Stimulated activated CD4-positive, alpha-beta T cell treated with anti-CD3 and anti-CD28 coated beads, Interleukin-1b, Interleukin-23, amount 100 ng/mL, for 4 hours (primary cell): ENCODE measurements around the gene ICAM4.
A peak's percentile ranks its signal among the peaks of the same experiment; 100 is the strongest.
"Not testable (repeated sequence)": the region's sequence is repeated elsewhere in the genome, so short reads cannot be mapped to it uniquely, and the experiment has no call there.

ENCODE experiments used
- DNase-seq, 2 donors: peaks; one replicate each; pipeline ENCODE4 v3.0.0-alpha.2; 2020; ENCODE audit warnings: low read depth in 2 of 2

Gene ICAM4, protein sequence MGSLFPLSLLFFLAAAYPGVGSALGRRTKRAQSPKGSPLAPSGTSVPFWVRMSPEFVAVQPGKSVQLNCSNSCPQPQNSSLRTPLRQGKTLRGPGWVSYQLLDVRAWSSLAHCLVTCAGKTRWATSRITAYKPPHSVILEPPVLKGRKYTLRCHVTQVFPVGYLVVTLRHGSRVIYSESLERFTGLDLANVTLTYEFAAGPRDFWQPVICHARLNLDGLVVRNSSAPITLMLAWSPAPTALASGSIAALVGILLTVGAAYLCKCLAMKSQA

DNA sequence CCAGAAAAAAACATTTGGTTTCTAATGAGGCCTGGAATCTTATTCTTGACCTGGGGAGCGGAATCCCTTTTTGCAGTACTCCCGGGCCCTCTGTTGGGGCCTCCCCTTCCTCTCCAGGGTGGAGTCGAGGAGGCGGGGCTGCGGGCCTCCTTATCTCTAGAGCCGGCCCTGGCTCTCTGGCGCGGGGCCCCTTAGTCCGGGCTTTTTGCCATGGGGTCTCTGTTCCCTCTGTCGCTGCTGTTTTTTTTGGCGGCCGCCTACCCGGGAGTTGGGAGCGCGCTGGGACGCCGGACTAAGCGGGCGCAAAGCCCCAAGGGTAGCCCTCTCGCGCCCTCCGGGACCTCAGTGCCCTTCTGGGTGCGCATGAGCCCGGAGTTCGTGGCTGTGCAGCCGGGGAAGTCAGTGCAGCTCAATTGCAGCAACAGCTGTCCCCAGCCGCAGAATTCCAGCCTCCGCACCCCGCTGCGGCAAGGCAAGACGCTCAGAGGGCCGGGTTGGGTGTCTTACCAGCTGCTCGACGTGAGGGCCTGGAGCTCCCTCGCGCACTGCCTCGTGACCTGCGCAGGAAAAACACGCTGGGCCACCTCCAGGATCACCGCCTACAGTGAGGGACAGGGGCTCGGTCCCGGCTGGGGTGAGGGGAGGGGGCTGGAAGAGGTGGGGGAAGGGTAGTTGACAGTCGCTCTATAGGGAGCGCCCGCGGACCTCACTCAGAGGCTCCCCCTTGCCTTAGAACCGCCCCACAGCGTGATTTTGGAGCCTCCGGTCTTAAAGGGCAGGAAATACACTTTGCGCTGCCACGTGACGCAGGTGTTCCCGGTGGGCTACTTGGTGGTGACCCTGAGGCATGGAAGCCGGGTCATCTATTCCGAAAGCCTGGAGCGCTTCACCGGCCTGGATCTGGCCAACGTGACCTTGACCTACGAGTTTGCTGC lies at the start of gene ICAM4:
Gene ICAM4 (plus strand): TSS at position 153 of the 935 bp plus-strand sequence. CDS start 58 bp downstream, at position 211.
- DNase-seq = peak in 1 of 2 donors; percentile 37

DNA sequence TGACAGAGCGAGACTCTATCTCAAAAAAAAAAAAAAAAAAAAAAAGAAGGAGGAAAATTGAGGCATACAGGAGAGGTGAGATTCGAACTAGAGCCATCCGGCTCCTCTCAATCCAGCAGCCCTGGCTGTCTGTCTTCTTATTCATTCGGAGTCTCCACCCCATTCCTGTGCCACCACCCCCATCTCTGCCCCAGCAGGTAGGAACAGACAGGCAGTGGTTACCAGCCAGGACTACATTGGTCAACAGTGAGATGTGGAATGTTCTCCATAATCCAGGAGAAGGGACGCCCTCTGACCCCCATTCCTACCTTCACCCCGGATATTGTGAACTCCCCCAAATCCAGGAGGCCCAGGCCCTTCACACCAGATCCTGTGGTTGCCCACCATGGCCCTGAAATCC lies 49.1 kb upstream of the ICAM4 start:
- no peak for DNase-seq

DNA sequence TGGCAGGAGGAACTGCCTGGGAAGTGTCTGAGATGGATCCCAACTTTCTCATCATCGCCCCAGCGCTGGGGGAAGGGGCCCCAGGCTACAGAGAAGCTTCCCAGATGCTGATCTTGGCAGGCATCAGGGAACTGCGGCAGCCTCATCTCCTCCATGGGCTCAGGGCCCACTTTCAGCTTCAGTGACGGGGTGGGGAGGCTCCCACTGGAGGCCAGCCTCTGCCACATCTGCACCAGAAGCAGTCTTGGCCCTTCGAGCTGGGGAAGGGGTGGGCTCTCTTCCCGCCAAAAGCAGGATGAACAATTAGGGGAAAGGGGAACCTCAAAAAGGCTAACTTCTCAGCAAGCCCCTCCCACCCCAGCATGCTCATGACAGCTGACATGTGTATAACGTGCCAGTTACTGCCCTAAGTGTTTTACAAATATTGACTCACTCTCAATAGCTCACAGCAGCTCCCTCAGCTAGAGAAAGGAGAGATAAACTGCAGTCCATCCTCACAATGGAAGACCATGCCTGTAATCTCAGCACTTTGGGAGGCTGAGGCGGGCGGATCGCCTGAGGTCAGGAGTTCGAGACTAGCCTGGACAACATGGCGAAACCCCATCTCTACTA lies 48.5 kb upstream of the ICAM4 start:
- no peak for DNase-seq

DNA sequence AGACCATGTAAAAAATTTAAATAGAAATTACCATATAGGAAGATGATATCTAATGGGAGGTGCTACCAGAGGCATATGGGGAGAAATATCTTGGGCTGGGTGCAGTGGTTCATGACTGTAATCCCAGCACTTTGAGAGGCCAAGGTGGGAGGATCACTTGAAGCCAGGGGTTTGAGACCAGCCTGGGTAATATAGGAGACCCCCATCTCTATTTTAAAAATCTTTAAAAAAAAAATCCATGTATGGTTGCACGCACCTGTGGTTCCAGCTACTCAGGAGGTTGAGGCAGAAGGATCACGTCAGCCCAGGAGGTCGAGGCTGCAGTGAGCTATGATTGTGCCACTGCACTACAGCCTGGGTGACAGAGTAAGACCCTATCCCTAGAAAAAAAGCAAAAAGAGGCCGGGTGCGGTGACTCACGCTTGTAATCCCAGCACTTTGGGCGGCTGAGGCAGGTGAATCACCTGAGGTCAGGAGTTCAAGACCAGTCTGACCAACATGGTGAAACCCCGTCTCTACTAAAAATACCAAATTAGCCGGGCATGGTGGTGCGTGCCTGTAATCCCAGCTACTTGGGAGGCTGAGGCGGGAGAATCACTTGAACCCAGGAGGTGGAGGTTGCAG lies 44.8 kb upstream of the ICAM4 start:
- not testable (repeated sequence) for DNase-seq

DNA sequence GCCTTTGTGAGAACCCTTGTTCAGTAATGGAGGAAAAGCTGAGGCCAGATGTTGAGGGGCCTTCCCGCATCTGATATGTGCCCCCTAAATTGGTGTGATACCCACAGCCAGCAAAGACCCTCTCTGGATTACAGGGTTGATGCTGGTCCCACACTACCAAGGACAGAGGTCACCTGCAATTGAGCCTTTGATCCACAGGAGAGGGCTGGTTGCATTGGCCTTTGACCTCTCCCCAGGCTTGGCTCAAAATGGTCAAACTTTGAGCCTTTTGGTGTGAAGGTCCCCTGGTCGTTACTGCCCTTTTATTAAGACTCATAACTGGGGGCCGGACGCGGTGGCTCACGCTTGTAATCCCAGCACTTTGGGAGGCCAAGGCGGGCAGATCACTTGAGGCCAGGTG lies 43.1 kb upstream of the ICAM4 start:
- DNase-seq = no peak

DNA sequence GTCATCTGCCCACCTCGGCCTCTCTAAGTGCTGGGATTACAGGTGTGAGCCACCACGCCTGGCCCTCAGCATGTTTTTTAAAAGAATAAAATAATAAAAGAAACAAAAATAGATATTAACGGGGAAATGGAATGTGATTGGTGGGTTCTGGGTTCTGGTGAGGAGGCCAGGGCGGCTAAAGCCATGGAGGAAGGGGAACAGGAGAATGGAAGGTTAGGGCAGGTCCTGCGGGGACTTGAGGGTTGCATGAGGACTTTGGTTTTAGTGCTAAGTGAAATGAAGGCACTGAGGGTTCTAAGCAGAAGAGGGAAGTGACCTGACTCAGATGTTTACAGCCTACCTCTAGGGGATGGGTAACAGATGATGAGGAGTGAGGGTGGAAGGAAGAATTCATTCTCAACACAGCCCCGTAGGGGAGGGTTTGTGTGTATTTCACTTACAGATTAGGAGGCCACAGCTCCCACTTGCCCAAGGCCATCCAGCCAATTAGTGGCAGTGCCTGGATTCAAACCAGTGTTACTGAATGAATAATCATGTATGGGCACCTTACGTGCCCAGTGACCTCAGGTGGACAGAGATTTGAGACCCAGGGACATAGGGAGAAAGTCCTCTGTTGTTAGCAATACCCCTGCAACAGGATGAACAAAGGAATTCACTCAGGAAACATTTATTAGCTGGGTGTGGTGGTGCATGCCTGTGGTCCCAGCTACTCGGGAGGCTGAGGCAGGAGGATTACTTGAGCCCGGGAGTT lies 41.4 kb upstream of the ICAM4 start:
- DNase-seq = no peak

GRCh38 chr19:10246511-10246910 lies 40.2 kb upstream of the ICAM4 start:
- no peak for DNase-seq

DNA sequence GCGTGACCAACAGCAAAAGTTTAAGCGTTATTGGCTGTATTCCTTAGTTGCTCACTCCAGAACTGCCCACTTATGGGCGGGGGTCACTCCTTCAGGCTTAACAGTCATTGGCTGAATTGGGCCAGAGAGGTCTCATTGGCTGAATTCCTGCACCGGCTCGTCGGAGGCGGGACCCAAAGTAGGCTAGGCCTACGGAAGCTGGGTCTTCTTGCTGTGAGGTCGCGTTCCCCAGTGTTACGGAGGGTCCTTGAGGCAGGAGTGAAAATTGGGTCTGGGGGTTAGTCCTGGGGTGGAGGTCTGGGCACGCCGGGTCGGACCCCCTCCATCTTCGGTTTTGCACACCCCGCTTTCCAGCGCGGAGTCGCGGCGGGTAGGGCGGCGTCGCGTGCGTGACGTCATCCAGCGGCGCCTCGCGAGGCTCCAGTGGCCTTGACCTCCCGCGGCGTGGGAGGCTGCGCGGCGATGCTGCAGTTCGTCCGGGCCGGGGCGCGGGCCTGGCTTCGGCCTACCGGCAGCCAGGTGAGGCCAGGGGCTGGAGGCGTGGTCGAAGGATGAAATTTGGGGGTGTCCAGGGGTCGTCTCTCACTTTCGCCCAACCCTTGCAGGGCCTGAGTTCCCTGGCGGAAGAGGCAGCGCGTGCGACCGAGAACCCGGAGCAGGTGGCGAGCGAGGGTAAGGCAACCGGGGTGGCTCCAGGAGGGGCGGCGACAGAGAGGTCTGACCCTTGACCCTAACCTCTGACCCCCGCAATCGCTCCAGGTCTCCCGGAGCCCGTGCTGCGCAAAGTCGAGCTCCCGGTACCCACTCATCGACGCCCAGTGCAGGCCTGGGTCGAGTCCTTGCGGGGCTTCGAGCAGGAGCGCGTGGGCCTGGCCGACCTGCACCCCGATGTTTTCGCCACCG lies 34.7 kb upstream of the ICAM4 start, which contains the start of gene MRPL4:
Gene MRPL4 (plus strand): TSS at position 423 of the 903 bp plus-strand sequence. CDS start 40 bp downstream, at position 463.
- peak; percentile 89 for DNase-seq

DNA sequence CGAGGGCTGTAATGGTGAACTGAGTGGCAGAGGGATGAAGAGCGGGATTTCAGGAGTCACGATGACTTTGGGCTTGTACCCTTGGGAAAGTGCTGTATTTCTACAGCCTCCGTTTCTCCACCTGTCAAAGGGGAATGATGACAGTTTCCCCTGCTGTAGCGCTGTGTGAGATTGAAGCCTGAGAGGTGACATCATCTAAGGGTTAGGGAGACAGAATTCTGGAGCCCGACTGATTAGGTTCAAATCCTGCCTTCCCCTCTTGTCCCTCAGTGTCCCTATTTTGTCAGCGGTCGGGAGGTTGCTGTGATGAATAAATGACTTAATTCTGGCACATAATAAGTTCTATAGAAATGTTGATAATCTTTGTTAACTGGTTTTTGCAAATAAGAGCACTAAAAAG lies 34.0 kb upstream of the ICAM4 start:
- no peak for DNase-seq

- DNase-seq = no peak
These were observed 32.5 kb upstream of the ICAM4 start for GRCh38 chr19:10254244-10254643.

DNA sequence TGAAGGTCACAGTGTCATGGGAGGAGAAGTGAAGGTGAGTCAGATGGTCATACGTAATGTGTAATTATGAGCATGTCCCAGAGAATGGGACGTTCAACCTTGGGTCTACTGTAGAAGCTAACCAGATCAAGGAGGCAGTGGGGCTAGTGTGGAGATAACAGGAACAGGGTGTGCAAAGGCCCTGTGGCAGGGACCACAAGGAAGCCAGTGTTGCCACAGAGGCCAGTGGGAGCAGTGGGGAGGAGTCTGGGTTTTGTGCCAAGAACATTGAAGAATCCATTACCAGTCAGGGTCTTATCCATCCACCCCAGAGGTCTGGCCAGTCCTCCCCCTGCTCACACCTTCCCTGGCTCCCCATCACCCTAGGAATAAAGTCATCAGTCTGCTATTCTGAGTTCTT lies 31.4 kb upstream of the ICAM4 start:
- DNase-seq = no peak

- no peak for DNase-seq
These were observed 30.2 kb upstream of the ICAM4 start for GRCh38 chr19:10256551-10256950.

GRCh38 chr19:10256970-10257615 lies 29.7 kb upstream of the ICAM4 start:
- no peak for DNase-seq

- no peak for DNase-seq
These were observed 28.6 kb upstream of the ICAM4 start for GRCh38 chr19:10258080-10258710.

DNA sequence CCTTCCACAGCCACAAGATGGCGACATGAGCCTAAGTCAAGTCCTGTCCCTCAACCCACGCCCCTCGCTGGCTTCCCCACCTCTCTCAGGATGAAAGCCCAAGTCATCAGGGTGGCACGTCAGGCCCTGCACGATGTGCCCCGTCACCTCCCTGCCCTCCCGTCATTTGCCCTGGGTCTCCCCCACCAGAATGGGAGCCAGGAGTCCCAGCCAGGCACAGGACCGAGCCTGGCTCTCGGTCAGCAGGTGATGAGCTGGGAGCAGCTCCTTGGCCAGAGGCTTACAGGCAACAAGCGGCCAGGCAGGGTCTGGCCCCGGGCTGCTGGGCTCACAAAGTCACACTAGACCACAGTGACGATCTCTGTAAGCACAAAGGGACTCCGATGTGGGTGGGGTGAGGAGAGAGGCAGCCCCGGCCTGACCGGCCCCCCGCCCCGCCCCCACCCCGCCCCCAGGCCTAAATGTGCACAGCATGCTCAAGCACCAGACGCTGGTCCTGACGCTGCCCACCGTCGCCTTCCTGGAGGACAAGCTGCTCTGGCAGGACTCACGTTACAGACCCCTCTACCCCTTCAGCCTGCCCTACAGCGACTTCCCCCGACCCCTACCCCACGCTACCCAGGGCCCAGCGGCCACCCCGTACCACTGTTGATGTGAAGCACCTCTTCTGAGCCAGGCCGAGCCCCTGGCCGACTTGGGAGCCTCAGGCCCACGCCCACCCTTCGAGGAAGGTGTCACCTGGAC lies 27.4 kb upstream of the ICAM4 start:
- peak; percentile 84 to 87 for DNase-seq

DNA sequence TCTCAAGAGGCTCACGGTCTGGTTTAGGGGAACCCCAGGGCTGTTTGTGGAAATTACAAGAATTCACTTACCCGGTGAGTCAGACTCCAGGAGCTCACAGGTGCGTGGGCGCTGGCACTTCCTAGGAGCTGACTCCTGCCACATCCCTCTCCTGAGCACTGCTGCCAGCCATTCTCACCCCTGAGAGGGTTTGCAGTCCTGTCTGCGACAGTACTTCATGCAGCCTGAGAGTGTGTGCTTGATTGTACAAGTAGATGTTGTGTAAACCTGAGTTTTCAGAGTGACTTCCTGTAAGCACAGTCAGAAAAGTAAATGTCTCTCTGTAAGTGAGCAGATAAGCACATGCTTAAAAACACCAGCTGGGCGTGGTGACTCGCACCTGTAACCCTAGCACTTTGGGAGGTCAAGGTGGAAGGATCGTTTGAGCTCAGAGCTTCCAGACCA lies 26.6 kb upstream of the ICAM4 start:
- DNase-seq = peak; percentile 32 to 57

DNA sequence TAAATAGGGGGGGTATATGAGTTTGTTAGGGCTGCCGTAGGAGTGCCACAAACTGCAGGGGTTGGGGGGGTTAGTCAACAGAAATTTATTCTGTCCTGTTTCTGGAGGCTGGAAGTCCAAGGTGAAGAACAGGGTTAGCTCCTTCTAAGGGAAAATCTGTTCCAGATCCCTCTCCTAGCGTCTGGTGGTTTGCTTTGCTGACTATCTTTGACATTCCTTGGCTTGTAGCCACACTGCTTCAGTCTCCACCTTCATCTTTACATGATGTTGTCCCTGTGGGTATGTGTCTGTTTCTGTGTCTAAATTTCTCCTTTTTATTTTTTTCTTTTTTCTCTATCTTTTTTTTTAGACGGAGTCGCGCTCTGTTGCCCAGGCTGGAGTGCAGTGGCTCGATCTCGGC lies 24.0 kb upstream of the ICAM4 start:
- no peak for DNase-seq

DNA sequence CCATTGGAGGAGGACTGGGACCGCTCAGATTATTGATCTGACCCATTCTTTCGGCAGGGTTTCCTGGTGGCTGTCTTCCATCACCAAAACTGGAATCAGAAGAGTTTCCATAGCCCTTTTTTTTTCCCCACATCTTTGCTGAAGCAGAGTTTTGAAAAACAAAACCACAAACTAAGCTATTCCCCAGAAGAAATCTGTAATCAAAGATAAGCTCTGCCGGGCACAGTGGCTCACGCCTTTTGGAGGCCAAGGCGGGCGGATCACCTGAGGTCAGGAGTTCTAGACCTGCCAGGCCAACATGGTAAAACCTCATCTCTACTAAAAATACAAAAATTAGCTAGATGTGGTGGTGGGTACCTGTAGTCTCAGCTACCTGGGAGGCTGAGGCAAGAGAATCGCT lies 20.0 kb upstream of the ICAM4 start:
- no peak for DNase-seq
